ENCODE data around the gene SUSD5.

DNA sequence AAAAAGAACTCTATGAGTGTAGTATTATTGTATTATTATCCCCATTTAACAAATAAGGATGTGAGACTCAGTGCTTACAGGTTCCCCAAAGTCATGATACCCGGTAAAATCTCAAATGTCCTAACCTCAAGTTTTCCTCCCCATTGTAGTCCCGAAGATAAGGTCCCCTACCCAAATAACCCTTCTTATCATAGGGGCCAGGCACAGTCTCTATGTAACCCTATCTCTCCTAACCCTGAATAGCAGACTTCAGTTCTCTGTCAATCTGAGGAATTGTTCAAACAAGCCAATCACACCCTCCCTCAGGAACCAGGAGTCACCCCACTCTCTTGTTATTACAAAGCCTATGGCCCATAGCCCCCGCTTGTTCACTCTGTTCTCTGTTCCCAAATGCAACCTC is 10.5 kb upstream of the SUSD5 start:
- TF ChIP-seq, protein P1, sequence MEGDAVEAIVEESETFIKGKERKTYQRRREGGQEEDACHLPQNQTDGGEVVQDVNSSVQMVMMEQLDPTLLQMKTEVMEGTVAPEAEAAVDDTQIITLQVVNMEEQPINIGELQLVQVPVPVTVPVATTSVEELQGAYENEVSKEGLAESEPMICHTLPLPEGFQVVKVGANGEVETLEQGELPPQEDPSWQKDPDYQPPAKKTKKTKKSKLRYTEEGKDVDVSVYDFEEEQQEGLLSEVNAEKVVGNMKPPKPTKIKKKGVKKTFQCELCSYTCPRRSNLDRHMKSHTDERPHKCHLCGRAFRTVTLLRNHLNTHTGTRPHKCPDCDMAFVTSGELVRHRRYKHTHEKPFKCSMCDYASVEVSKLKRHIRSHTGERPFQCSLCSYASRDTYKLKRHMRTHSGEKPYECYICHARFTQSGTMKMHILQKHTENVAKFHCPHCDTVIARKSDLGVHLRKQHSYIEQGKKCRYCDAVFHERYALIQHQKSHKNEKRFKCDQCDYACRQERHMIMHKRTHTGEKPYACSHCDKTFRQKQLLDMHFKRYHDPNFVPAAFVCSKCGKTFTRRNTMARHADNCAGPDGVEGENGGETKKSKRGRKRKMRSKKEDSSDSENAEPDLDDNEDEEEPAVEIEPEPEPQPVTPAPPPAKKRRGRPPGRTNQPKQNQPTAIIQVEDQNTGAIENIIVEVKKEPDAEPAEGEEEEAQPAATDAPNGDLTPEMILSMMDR (IDR thresholded peaks at IDR 0.05) = no peak
- TF ChIP-seq EZH2 (IDR thresholded peaks at IDR 0.05) = no peak

All from neural progenitor cell (in vitro differentiated cells).